CD4-positive, alpha-beta T cell treated with Interleukin-17A for 1 hour (primary cell): Measurements from ENCODE around the gene DUSP22.

Experiments used
- DNase-seq: peaks from one replicate; pipeline ENCODE4 v3.0.0-alpha.2; 2020

Gene DUSP22

DNA sequence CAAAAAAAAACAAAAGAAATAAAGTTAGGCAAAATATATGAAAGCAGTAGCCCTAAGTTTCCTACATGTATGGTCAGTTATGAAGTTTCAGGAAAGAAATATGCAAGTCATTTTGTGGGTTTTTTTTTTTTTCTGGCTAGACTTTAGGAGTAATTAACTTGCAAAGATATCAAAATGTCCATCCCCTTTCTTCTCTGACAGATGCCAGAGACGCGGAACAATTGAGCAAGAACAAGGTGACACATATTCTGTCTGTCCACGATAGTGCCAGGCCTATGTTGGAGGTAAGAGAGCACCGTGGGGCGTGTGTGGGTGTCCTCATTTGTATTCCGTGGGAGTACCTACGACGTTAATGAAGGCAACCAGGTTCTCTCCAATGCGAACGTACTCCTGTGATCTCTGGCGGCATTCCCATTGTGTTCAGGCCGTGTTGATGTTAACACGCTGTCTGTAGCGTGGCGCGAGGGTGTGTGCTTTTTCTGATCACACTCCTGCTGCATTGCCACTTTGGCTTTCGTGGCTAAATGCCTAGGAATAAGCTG lies 19.5 kb downstream of the DUSP22 start:
- no peak for DNase-seq

DNA sequence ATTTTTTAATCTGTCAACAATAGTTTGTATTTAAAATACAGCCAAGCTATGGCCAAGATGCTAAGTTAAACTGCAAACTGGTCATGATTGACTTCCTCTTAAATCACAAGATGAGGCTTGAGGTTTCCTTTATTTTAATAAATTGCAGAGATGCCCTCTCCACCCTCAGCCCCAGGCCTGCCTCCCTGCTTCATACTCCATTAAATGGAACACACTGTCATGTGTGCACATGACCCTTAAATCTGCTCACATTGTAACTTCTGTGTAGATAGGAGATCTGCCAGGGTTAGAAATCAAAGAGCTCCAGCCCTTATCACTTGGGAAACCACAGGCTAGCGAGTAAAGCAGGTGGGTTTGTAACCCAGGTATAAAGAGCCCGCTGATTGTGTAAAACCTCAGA lies 20.8 kb downstream of the DUSP22 start:
- DNase-seq, result no peak

DNA sequence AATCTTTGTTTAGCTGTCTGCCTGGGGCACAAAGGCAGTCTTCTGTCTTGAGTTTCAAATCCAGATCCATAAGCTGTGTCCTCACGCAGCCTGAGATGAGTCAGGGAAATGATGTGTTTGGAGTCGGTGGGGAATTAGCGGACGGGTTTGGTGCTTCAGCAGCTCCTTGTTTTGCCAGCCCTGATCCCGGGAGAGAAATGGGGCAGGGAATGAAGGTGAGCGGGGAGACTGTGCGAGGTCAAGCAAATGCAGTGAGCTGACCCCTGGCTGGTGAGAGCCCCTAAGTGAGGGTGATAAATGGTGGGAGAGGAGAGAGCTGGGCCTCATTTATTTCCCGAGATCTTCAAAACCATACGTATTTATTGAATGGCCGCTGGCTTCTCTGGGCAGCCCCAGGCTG lies 21.6 kb downstream of the DUSP22 start:
- DNase-seq, result no peak

DNA sequence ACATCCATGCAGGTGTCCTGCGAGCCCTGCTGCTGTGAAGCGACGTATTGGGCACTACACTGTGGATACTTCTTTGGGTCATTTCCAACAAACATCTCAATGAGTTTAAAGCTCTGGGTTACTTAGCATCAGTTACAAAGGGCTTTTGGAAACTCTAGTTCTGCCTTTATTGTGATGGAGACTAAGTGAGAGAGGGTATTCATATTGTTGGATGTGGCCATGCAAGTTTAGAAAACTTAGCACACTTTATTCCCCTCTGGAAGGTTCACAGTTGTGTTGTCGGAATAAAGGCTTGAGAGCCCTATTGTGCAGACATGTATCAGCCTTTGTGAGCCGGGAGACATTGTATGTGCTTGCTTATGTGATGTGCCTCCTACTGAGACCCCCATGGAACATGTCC lies 22.1 kb downstream of the DUSP22 start:
- DNase-seq, result no peak

DNA sequence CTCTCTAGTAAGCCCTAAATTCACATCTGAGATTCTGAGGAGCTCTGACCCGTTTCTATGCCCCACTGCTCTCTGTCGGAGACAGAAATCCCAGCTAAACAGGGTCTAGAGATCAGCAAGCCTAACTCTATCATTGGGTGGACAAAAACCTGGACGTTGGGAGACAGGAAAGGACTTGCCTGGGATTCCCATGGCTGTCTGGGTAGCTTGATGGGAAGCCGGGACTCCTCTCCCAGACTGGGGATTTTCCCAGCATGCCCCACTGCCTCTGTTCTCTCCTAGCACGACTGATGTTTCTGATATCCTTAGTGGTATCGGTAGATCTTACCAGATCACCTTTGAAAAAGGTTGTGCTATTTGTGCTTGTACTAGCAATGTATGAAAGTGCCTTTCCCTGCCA lies 22.9 kb downstream of the DUSP22 start:
- no peak for DNase-seq

DNA sequence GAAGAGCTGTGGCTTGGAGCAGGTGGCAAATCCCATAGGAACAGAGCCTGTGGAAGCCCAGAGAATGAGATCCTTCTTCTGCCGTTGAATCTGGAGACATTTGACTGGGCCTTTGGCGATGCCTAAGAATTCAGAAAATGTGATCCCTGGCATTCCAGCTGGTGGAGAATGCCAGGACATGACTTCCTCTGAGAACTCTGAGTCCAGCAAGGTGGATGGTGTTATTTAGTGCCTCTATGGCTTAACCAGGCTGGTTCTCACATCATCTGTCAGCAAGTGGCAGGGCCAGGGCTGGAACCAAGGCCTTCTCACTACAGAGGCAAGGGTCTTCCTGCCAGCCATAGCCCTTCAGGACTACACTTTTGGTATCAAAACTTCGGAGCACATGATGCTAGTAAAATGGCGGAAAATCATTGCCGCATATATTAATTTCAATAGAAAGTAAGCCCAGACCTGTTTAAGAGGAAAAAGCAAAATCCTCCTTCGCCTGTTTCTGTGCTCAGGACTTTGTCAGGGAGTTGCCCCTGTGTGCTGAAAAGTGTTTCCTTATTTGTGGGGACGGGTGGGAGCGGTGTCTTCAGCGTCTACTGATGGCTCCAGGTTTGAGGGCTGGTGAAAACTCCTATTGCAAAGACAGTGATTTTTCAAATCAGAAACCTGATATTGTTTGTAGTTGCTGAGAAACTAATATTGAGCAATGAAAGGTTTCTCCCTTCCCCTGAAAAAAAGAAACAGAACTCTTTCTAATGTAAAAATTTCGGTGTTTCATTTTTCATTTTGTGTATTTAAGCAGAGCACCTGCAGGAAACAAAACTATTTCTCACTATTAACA lies 23.9 kb downstream of the DUSP22 start:
- DNase-seq, result no peak

DNA sequence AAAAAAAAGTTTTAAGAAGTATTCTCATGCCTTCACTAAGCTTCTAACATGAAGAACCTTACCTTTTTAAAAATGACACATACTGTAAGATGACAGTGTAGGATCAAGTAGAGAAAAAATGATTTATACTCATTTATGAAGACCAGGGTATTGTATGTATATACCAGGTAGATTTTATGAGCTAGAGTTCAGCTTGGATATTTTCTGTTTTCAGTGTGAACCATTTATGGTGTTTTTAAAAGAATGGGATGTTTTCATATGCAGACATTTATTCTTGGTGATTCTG lies 24.4 kb downstream of the DUSP22 start:
- DNase-seq, result no peak

DNA sequence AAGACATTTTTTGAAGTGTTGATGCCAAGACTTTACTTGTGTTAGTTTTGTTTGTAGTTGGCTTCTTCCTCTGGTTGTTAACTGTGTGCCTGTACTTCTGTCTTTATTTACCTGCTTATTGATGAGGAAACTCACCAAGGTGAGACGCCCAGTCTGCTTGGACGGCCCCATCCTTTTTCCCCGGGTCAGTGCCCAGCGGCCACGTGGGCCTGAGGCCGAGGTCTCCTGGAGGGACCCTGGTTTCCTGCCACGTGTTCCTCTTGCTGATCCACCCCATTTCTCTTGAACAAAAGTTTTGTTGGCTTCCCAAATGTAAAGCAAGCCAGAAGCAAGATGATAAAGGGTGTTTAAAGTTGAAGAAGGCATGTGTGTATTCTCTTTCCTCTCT lies 24.8 kb downstream of the DUSP22 start:
- no peak for DNase-seq

DNA sequence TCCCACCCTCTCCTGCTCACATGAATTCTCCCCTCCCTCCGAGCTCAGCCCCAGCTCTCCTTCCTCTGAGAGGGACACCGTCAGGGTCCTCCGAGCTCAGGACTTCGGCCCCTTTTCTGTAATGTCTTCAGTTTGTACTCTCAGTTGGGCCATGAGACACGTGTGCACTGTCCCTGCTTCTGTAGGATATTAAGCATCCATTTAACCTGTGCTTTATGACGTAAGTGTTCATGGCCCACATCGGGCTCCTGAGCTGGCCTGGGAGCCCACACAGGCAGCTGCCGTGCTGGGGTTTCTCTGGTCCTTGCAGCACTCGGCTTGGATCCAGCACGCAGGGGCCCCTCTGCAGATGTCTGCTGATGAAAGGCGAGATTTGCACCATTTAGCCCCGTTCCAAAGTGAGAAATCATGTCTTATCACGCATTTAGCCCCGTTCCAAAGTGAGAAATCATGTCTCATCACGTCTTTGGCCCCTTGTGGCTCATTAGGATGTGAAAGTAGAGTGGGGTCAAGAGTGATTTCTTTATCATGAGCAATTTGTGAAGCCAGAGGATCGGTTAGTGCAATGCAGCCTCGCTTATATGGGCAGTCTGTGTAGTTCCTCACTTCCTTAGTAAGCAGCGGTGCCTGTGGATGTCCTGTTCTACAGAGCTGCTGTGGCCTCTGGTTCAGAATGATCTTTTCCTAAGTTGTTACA lies 25.3 kb downstream of the DUSP22 start:
- no peak for DNase-seq

DNA sequence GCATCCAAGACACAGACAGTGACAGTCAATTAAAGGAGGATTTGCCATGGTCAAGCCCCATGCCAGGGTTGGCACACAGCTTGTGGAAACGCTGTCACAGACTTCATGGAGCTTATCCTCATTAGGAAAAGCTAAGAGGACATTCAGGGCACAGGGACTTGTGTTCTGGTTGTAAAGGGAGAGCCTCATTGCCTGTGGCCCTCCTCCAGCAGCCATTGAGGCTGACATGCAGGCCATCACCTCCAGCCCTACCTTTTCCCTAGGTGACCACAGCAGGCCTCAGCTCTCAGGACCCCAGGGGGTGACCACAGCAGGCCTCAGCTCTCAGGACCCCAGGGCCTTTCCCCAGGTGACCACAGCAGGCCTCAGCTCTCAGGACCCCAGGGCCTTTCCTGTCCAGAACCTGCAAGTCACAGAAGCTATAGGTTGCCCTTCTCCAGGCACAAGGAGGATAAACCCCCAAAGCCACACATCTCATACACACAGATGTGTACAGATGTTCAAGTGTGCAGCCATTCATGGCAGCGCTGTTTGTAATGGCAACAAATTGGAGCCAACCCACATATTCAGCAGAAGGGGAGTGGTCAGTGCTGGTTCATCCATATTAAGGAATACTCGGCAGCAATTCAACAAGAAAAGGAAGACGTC lies 26.1 kb downstream of the DUSP22 start:
- no peak for DNase-seq

DNA sequence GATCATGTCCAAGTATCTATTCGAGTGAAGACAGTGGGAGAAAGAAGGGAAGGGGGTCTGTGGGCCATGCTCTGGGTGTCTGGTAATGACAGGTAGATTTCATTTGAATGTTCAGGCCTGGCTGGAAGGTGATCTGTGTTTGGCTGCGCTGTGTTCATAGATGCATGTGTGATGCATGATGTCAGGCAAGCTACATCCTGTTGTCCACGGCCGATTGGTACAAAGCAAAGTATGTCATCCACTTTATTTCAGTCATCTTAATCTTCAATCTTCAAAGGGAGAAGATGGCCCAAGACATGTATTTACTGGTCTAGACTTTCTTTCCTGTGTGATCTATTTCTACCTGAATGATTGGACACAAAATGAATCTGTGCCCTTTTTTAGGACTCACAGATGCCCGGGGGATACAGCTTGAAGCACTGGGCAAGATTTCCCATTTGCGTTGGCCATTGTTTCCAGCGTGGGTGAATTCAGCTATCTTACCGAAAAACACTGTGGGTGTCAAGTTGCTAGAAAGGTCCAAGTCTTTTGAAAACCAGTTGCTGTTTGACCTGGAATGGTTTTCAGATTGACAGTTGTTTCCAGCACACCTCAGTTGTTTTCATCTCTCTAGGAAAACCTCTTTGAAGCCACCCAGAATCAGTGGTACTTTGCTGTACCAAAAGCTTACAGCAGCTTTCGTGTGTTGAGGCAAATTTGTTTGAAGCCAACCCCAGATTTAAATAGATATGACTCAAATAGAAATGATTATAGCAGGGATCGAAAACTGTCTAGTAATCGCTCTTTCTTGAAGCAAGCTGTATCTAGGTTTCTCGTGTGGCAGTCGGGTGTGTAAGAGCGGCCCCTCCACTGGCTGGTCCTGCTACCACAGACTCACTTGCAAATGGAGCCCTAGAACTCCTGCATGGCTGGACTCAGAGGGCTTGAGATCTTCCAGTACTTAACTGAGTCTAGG lies 27.2 kb downstream of the DUSP22 start:
- DNase-seq, result no peak

DNA sequence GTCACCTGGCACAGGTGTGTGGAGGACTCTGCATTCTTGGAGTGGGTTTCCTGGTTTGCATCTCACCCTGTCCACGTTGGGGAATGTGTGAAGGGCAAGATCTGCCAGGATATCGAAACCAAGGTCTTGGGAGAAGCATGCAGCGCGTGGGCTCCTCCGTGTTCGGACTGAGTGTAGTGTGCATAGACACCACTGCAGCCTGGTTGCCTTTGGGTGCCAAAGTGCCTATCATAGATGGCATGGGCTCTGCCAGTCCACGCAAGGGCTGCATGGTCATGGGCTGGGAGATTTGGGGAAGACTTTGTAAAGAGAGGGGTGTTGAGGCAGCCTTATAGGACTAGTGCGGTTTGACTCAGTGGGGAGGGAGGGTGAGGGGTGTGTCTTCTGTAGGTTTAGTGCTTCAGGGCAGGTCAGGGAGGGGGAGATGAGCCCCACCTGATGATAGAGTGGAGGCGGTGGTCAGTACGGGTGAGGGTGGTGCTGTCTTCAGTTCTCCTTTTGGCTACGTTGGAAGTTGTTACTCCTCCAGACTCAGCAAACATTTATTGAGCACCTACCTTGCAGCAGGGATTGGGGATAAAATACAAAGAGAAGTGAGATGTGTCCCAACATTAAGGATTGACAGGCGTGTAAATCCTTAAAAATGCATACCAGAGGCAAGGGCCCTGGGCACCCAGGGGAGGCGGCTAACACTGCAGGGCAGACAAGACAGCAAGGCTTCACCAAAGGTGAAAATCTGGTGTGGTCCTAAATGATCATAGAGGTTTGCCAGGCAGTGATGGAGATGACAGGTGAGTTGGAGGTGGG lies 28.3 kb downstream of the DUSP22 start:
- no peak for DNase-seq

DNA sequence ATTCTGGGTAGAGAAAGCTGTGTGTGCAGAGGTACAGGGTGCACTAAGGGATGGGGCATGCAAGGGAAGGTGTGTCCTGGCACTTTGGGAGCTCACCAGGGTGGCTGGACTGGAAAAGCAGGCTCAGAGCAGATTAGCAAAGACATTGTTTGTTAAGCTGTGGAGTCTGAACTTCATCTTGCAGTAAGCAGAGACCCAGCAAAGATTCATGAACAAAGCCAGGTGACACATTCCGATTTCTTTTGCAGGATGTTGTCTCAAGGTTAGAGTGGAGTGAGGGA lies 28.8 kb downstream of the DUSP22 start:
- no peak for DNase-seq

DNA sequence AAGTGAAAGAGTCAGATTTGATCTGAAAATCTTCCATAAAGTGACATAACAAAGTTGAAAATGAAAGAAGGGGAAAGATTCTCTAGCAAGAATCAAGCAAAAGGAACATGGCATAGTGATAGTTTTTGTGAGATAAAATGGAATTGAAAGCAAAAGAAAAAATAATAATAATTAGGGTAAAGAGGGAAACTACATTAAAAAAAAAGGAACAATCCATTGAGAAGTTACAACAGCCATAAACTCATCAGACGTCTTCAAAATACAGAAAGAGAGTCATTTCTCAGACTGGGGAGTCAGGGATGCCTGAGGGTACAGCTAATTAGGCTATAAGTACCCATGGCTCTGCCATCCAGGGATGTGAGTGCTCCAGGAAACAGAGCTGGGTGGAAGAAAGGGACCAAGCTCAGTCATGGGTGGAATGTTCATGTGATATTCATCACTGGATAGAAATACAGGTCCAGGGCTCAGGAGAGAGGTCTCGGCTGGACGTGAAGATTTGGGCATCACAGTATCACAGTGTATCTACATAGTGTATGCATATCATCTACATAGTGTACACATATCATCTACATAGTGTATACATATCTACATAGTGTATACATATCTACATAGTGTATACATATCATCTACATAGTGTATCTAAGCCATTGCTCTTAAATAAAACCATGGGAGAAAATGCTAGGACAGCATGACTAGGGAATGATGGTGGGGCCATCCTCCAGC lies 29.4 kb downstream of the DUSP22 start:
- no peak for DNase-seq

DNA sequence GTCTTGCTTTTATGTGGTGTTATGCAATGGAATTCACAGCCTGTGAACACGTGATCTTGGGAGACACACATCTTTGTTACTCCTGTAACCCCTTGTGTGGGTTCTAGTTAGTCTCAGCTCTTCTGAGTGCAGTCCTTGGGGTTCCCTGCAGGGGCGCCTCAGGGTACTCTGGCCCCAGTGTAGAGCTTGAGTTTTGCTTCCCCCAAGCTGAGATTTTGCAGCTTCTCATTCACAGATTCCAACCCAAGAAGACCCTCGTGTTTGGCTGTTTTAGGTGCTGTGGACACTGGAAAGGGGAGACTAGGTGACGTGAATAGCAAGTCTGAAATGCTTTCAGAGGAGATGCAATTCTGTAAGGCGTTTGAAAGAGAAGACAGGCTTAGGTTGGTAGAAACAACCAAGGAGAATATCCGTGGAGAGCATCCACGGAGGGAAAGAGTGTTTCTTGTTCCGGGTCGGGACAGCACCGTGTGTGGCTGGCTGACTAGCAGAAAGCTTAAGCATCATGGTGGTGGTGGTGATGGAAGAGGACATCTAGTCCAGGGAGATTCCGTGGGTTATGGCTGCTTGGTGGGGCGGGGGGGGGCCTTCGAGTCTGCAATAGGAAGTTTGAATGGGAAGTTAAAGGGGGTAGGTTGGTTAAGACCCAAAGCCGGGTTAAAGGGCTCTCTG lies 30.1 kb downstream of the DUSP22 start:
- DNase-seq, result no peak

DNA sequence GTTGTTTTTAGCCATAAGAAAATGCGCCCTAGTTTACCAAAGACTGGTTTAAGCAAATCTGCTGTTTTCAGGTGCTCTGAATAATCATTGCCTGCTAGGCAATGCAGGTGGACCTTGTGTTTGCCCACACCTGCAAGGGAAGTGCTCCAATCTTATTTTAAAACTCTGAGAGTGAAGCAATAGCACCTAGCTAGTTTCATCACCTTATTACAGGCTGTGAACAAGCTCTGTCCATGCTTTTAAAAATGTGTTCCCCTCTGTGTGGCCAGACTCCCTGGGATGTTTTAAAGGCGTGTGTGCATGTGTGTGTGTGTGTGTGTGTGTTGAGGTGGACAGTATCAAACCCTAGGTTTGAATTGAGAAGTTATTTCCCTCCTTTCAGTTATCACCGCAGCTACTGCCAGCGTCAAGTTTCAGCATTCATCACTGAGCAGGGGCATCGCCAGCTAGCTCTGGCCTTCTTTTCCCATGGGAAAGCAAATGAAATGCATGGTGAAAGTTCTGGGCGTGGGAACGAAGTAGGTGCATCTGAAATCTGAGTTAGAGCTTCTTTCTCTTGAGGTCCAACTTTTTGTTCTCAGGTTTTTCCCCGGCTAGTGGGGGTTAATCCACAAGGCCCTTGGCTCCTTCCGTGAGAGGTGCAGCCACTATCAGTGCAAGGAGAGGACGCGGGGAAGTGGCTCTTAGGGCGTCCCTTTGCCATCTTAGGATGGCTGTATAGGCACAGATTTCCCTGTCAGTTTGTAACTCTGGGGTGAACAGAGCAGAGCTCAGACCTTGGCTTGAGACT lies 30.8 kb downstream of the DUSP22 start:
- no peak for DNase-seq

DNA sequence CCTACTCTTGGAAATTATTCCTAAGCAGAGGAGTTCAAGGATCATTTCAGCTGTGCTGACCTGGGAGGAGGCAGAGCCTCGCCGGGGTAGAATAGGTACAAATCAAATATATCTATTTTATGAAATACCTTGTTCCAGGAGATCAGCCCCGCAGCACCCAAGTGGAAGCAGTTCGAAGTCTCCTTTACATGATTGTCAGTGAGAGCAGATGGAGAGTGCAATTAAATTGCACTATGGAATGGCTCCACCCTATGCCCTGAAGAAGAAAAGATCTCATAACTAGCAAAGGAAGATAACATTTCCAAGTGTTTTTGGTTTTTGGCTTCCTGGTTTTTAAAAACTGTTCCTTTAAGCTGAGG lies 31.4 kb downstream of the DUSP22 start:
- no peak for DNase-seq

DNA sequence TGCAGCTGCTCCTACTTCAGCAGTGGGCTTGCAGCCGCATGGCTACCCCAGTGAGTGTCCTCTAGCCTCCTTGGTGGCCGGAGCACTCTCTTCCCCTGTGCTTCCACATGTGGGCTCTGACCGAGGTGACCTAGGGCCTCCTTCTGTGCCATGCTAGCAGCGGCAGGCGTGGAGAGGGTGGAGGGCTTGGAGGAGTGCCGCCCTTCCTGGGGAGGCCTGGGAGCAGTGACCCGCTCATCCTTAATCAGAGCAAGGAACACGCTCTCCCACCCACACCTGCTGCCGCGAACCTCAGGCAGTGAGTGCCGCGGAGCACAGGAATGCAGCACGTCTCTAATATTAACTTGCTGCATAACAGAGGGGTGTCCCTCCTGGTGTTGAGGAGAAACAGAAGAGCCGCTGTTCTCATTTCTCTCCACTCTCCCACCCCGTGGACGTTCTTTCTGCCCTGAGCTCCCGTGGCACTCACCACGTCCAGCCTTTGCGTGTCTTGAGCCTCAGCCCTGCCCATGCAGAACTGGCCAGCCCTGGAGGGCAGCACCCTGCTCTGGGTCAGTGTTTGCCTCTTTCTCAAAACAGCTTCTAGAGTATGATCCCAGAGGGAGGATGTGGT lies 31.9 kb downstream of the DUSP22 start:
- no peak for DNase-seq

DNA sequence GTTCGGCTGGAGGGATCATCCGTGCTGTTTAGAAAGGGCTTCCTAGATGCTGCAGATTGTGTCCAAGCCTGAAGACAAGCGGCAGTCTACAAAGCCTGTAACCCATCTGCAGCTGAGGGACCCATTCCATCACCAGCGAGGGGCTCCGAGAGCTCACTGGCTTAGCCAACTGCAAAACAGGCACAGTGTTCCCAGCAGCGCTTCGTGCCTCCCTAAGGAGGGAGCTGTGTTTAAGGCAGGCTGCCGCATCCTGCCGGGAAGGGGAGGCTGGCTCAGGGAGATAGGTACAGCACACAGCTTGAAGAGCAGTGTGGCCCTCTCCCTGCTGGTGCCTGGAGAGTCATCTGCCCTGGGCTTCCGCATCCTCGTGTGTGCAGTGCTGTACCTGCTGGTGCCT lies 32.4 kb downstream of the DUSP22 start:
- DNase-seq, result no peak
